ENCODE data around the gene TSPAN9. TPM values are rescaled to one million over a fixed set of nuclear protein-coding genes. Genes with fewer than 3 reads are reported as not detected.

Gene TSPAN9
- total and polyA plus RNA-seq, 10 of the 15 experiments (the other 5 are each of a cell fraction or from before 2014, with no cell fraction given), result 0.03 to 1.0 (median 0.12) TPM; not detected in 5

DNA sequence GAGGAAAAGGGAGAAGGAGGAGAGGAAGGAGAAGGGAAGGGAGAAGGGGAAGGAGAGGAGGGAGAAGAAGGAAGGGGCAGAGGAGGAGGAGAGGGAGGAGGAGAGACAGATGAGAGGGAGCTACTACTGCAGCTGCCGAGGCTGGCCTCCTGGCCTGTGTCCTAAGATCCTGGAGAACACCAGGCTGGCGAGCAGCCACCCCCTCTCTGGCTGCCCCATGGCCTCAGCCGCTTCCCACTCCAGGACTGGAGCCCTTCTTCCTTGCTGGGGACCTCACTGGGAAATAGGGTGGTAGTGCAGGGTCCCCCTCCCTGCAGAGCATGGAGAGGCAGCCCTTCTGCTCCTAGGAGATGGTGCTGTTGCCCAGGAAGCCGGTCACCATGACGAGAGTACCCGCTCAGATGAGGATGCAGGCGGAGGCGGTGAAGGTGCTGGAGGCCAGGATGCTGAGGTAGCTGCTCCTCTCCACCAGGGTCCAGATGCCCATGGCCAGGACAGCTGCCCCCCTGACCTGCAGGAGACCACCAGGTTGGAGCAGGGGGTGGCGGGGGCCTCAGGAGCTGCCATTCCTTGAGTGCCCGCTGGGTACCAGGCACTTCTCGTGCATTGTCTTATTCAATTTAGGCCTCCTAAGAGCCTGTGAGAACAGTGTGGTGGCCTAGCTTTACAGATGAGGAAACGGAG is 246.0 kb downstream of the TSPAN9 start:
- H3K36me3 ChIP-seq (ENCODE audit: control insufficient read depth in 2 of 2, insufficient read depth in 2 of 2, low read length in 1 of 2), result no peaks in the 10 kb centered on the region
- ChIA-PET SMC1A (ENCODE audit: uncharacterized antibody, unreplicated experiment) (no interaction called here), CTCF (interaction anchor here (1.1 kb wide), 1 partner anchor 22 kb away, joined by 3 read pairs; no protein-coding TSS in a partner anchor), POLR2A (no interaction called here), RAD21 (ENCODE audit: unreplicated experiment) (no interaction called here)
- H3K9ac ChIP-seq (ENCODE audit: control insufficient read depth, insufficient read depth, low read length), result no peak overlapping the region
- H4K20me1 ChIP-seq (ENCODE audit: control insufficient read depth, insufficient read depth), result no peaks in the 10 kb centered on the region
- 36% methylated on average over 12 of the region's 12 CpGs for WGBS (ENCODE audit: insufficient coverage, insufficient replicate concordance, low lambda C conversion rate, missing lambda C conversion rate)
- peaks cover 0 to 7% of the 10 kb centered on the region in 2 experiments; a peak in 3 of 4 replicates for H3K27me3 ChIP-seq (replicated peaks in 1 of 2; ENCODE audit: control insufficient read depth in 2 of 2, insufficient read depth in 2 of 2, low read length in 1 of 2)
- H3K79me2 ChIP-seq (ENCODE audit: control insufficient read depth, insufficient read depth, low read length), result no peaks in the 10 kb centered on the region
- no peak for DNase-seq (ENCODE audit: low read depth, low spot score)
- ATAC-seq, result no peak
- FAIRE-seq, result no peak
- H3K4me3 ChIP-seq, result no peak overlapping the region
- H2AFZ ChIP-seq (ENCODE audit: control insufficient read depth, low read depth, low read length), result no peak overlapping the region
- TF ChIP-seq RFX5 (IDR thresholded peaks at IDR 0.05; ENCODE audit: low read depth, low read length) (no peak), TAF1 (IDR thresholded peaks at IDR 0.05; ENCODE audit: borderline replicate concordance, low read depth, low read length) (no peak), RELB (IDR thresholded peaks at IDR 0.05; ENCODE audit: low read depth) (no peak), PBX3 (IDR thresholded peaks at IDR 0.05; ENCODE audit: insufficient replicate concordance, low read depth, low read length) (no peak), SREBF2 (IDR thresholded peaks at IDR 0.05; ENCODE audit: low read length) (no peak), MEF2B (IDR thresholded peaks at IDR 0.05; ENCODE audit: partially characterized antibody, poor library complexity, severe bottlenecking) (no peak)
- no TSS peak for BruUV-seq (replicated peaks)
- intact Hi-C loops (cut with micrococcal nuclease; ENCODE audit: unreplicated experiment), result no loop called here
- no peaks in the 10 kb centered on the region for H3K4me1 ChIP-seq (ENCODE audit: control insufficient read depth, insufficient read depth, low read length)
- H3K27ac ChIP-seq (ENCODE audit: control insufficient read depth, insufficient read depth), result no peak overlapping the region
- H3K9me3 ChIP-seq (replicated peaks; ENCODE audit: control insufficient read depth, insufficient read depth, low read length), result no peaks in the 10 kb centered on the region
- in situ Hi-C loops (cut with MboI), result no loop called here
- H3K4me2 ChIP-seq (ENCODE audit: control insufficient read depth, insufficient read depth), result no peak overlapping the region
